IMR-90 (cell line): ENCODE measurements around the gene GRIA2. TPM values are rescaled to one million over a fixed set of nuclear protein-coding genes. Genes with fewer than 3 reads are reported as not detected.

ENCODE experiments used
- ATAC-seq: fragments of 200-7000 bp; cut with Tn5 transposase; 2 replicates; pipeline ENCODE4 v1.9.1; 2020; ENCODE audit warnings: low read depth, mild to moderate bottlenecking, moderate library complexity
- BruUV-seq: library from RNA; stranded (reverse); fragments of 400-500 nt; replicated peaks from 2 replicates; lab custom pipeline; 2021; lab: Mats Ljungman, UMichigan
- CTCF ChIA-PET: fragments of 300-600 bp; formaldehyde crosslinking; extraction: SDS; loops from one replicate; lab custom pipeline; 2021; ENCODE audit warnings: antibody characterized with exemption; lab: Yijun Ruan, JAX
- POLR2A ChIA-PET: fragments of 300-600 bp; sonication (Branson Sonifier 250); formaldehyde crosslinking; loops from one replicate; lab custom pipeline; 2022; ENCODE audit warnings: antibody characterized with exemption; ENCODE audit not compliant: unreplicated experiment; lab: Charles Lee
- DNase-seq: peaks from one replicate; pipeline ENCODE4 v3.0.0; 2013
- H2AFZ ChIP-seq: replicated peaks from 2 replicates; pipeline ENCODE3; 2013; ENCODE audit warnings: low read length, mild to moderate bottlenecking; ENCODE audit not compliant: poor library complexity
- H2AK5ac ChIP-seq: 2 replicates; pipeline ENCODE4 v1.6.1; 2013; ENCODE audit warnings: low read depth, low read length, inconsistent platforms
- H2AK9ac ChIP-seq: replicated peaks from 2 replicates; pipeline ENCODE3; 2013; ENCODE audit warnings: mild to moderate bottlenecking, low read depth, low read length, moderate library complexity; ENCODE audit not compliant: poor library complexity
- H2BK120ac ChIP-seq: 2 replicates; pipeline ENCODE4 v1.6.1; 2013; ENCODE audit warnings: low read depth, low read length, inconsistent platforms
- H2BK15ac ChIP-seq: 3 replicates; pipeline ENCODE4 v1.6.1; 2013; ENCODE audit warnings: low read depth, low read length, inconsistent platforms
- H2BK20ac ChIP-seq: 2 replicates; pipeline ENCODE4 v1.6.1; 2013; ENCODE audit warnings: low read depth, mild to moderate bottlenecking, inconsistent platforms, low read length, moderate library complexity
- H2BK5ac ChIP-seq: 2 replicates; pipeline ENCODE4 v1.6.1; 2013; ENCODE audit warnings: mild to moderate bottlenecking, low read depth, low read length, inconsistent platforms; ENCODE audit not compliant: poor library complexity, severe bottlenecking
- H3K14ac ChIP-seq: replicated peaks from 2 replicates; pipeline ENCODE4 v1.6.1; 2013; ENCODE audit warnings: low read depth, low read length, inconsistent platforms
- H3K18ac ChIP-seq: 2 replicates; pipeline ENCODE4 v1.6.1; 2013; ENCODE audit warnings: low read depth, low read length, control low read depth
- H3K23ac ChIP-seq: 2 replicates; pipeline ENCODE4 v1.6.1; 2013; ENCODE audit warnings: low read depth, low read length, inconsistent platforms
- H3K27ac ChIP-seq: 2 replicates; pipeline ENCODE4 v1.5.1; 2013; ENCODE audit warnings: mild to moderate bottlenecking, control low read depth, low read length; ENCODE audit not compliant: insufficient read depth
- H3K27me3 ChIP-seq: 2 replicates; pipeline ENCODE4 v1.6.1; 2013; ENCODE audit warnings: low read length; ENCODE audit not compliant: control insufficient read depth, insufficient read depth
- H3K36me3 ChIP-seq: 2 replicates; pipeline ENCODE4 v1.6.1; 2013; ENCODE audit warnings: low read length, mixed read lengths; ENCODE audit not compliant: control insufficient read depth, insufficient read depth
- H3K4ac ChIP-seq: 2 replicates; pipeline ENCODE4 v1.6.1; 2013; ENCODE audit warnings: low read depth, low read length, inconsistent platforms
- H3K4me1 ChIP-seq: 2 replicates; pipeline ENCODE4 v1.6.1; 2013; ENCODE audit warnings: low read length, mixed read lengths; ENCODE audit not compliant: control insufficient read depth, insufficient read depth
- H3K4me2 ChIP-seq: 2 replicates; pipeline ENCODE4 v1.6.1; 2013; ENCODE audit warnings: low read depth, mild to moderate bottlenecking, control low read depth, low read length, moderate library complexity
- H3K4me3 ChIP-seq: 2 replicates; pipeline ENCODE4 v1.5.1; 2013; ENCODE audit warnings: low read depth, mild to moderate bottlenecking, control low read depth, low read length, moderate library complexity; ENCODE audit not compliant: insufficient read depth
- H3K56ac ChIP-seq: 2 replicates; pipeline ENCODE4 v1.6.1; 2013; ENCODE audit warnings: low read length, inconsistent platforms; ENCODE audit not compliant: insufficient read depth; ENCODE audit errors: extremely low read depth
- H3K79me1 ChIP-seq, 2 experiments: 2 replicates each; pipeline ENCODE4 v1.6.1; 2013; ENCODE audit warnings: low read length in 2 of 2, inconsistent platforms in 1 of 2, low read depth in 1 of 2
- H3K9ac ChIP-seq: 2 replicates; pipeline ENCODE4 v1.6.1; 2013; ENCODE audit warnings: low read depth, low read length, control low read depth
- H3K9me1 ChIP-seq: 2 replicates; pipeline ENCODE4 v1.6.1; 2013; ENCODE audit warnings: low read length, inconsistent platforms; ENCODE audit not compliant: insufficient read depth
- H3K9me3 ChIP-seq: 2 replicates; pipeline ENCODE4 v1.6.1; 2013; ENCODE audit warnings: low read length; ENCODE audit not compliant: control insufficient read depth, insufficient read depth
- H4K20me1 ChIP-seq: 2 replicates; pipeline ENCODE4 v1.6.1; 2013; ENCODE audit warnings: low read length, inconsistent platforms; ENCODE audit not compliant: insufficient read depth
- H4K5ac ChIP-seq: 2 replicates; pipeline ENCODE4 v1.6.1; 2013; ENCODE audit warnings: mild to moderate bottlenecking, low read depth, low read length, control low read depth
- H4K8ac ChIP-seq, 2 experiments: 2 replicates each; pipeline ENCODE4 v1.6.1; 2013; ENCODE audit warnings: low read depth in 2 of 2, low read length in 2 of 2, control low read depth in 1 of 2, inconsistent platforms in 1 of 2
- H4K91ac ChIP-seq: 2 replicates; pipeline ENCODE4 v1.6.1; 2013; ENCODE audit warnings: low read depth, low read length, inconsistent platforms; ENCODE audit not compliant: insufficient read depth
- BHLHE40 ChIP-seq: fragments of 150-350 bp; IDR thresholded peaks from 2 replicates; pipeline ENCODE4 v1.6.1; 2016; ENCODE audit warnings: mild to moderate bottlenecking, low read depth, low read length
- NFE2L2 ChIP-seq: fragments of 150-350 bp; IDR thresholded peaks from 2 replicates; pipeline ENCODE4 v1.6.1; 2016; ENCODE audit warnings: low read depth, mild to moderate bottlenecking, low read length
- WGBS, 2 experiments: methylation state at CpG; one replicate each; pipeline versions ENCODE4 v1.1.5 to v1.1.7; 2013; ENCODE audit warnings: missing lambda C conversion rate in 2 of 2; ENCODE audit not compliant: insufficient read length in 1 of 2; ENCODE audit errors: extremely low coverage in 2 of 2; 5-methylcytosine and 5-hydroxymethylcytosine counted together
- dilution Hi-C: fragments of 300-500 bp; cut with HindIII; formaldehyde crosslinking; loops from one replicate; pipeline ENCODE4 v1.14.3; 2018; ENCODE audit warnings: low sequenced_read_pairs; ENCODE audit not compliant: unreplicated experiment
- in situ Hi-C: fragments of 300-500 bp; cut with MboI; formaldehyde crosslinking; loops from 3 replicates; pipeline ENCODE4 v1.14.3; 2019; ENCODE audit warnings: low sequenced_read_pairs, inconsistent platforms, mixed read lengths
- intact Hi-C: fragments of 100-400 bp; cut with micrococcal nuclease; formaldehyde crosslinking; loops from 2 replicates; pipeline ENCODE4 v1.10.0; 2022
- polyA plus RNA-seq, 3 experiments: library from polyadenylated mRNA; depleted of rRNA; stranded (reverse); fragments of >200 nt; gene quantifications; 2 replicates each; pipeline ENCODE4 v1.2.3, GENCODE V29; 2012; ENCODE audit warnings: low replicate concordance in 1 of 3
- total RNA-seq: library from RNA; depleted of rRNA; stranded (reverse); fragments of >200 nt; gene quantifications from 2 replicates; pipeline ENCODE4 v1.2.3, GENCODE V29; 2012

The GRIA2 gene
- total and polyA plus RNA-seq, 2 of the 4 experiments (the other 2 are of a cell fraction), result not detected

GRCh38 chr4:157196046-157196445 lies 24.5 kb upstream of the GRIA2 start:
- no peak overlapping the region for H3K56ac ChIP-seq
- ATAC-seq, result no peak
- H2AFZ ChIP-seq, result no peak overlapping the region
- WGBS, 2 experiments, result 100% methylated on average over 1 of the region's 1 CpG; no CpG with 5 or more reads in 1 of the 2 experiments
- no peaks in the 10 kb centered on the region for H3K9me1 ChIP-seq
- H3K4me2 ChIP-seq, result no peak overlapping the region
- no peak overlapping the region for H4K8ac ChIP-seq
- CTCF ChIA-PET, result no interaction called here
- intact Hi-C loops, result no loop called here
- BruUV-seq, result no TSS peak
- H3K27me3 ChIP-seq, result no peaks in the 10 kb centered on the region; the same call in 1 of the 2 replicates
- H2BK20ac ChIP-seq, result no peak overlapping the region
- TF ChIP-seq NFE2L2 (no peak), BHLHE40 (no peak)
- no peak overlapping the region for H3K18ac ChIP-seq
- no peak overlapping the region for H2BK120ac ChIP-seq
- POLR2A ChIA-PET, result no interaction called here
- H3K4me1 ChIP-seq, result no peaks in the 10 kb centered on the region
- no peak overlapping the region for H2BK15ac ChIP-seq
- no peak for DNase-seq
- no peak overlapping the region for H3K4me3 ChIP-seq
- no peak overlapping the region for H4K91ac ChIP-seq
- H3K9me3 ChIP-seq, result no peaks in the 10 kb centered on the region
- H4K5ac ChIP-seq, result no peak overlapping the region
- H3K14ac ChIP-seq, result no peak overlapping the region
- no peak overlapping the region for H2AK5ac ChIP-seq
- in situ Hi-C loops, result no loop called here
- no peaks in the 10 kb centered on the region for H3K36me3 ChIP-seq
- no peak overlapping the region for H3K27ac ChIP-seq
- dilution Hi-C loops, result no loop called here
- H3K4ac ChIP-seq, result no peak overlapping the region
- H3K9ac ChIP-seq, result no peak overlapping the region
- no peak overlapping the region for H3K23ac ChIP-seq
- no peaks in the 10 kb centered on the region for H3K79me1 ChIP-seq
- no peak overlapping the region for H2BK5ac ChIP-seq
- no peaks in the 10 kb centered on the region for H4K20me1 ChIP-seq
- no peak overlapping the region for H2AK9ac ChIP-seq
